Loucy (cell line): Measurements from ENCODE around the gene AFF3.

Experiments used
- H2AFZ ChIP-seq: fragments of 200-600 bp; sonication (generic); 2 replicates; pipeline ENCODE4 v1.6.0; 2016; ENCODE audit warnings: antibody characterized with exemption, mild to moderate bottlenecking, low read length, moderate library complexity
- H3F3A ChIP-seq: fragments of 200-600 bp; 2 replicates; pipeline ENCODE4 v1.6.0; 2016; ENCODE audit warnings: antibody characterized with exemption, low read depth, mild to moderate bottlenecking
- H3K27me3 ChIP-seq: fragments of 200-600 bp; sonication (generic); 2 replicates; pipeline ENCODE4 v1.6.1; 2014; ENCODE audit warnings: low read length, mild to moderate bottlenecking; ENCODE audit not compliant: insufficient read depth, poor library complexity, severe bottlenecking
- H3K36me3 ChIP-seq: fragments of 200-600 bp; sonication (generic); 2 replicates; pipeline ENCODE4 v1.6.1; 2016; ENCODE audit warnings: low read length; ENCODE audit not compliant: insufficient read depth
- H3K4me1 ChIP-seq: fragments of 200-600 bp; sonication (generic); 2 replicates; pipeline ENCODE4 v1.5.1; 2014; ENCODE audit warnings: low read length, mild to moderate bottlenecking; ENCODE audit not compliant: insufficient read depth, poor library complexity, severe bottlenecking
- H3K4me2 ChIP-seq: fragments of 200-600 bp; sonication (generic); 2 replicates; pipeline ENCODE4 v1.6.0; 2014; ENCODE audit warnings: antibody characterized with exemption, low read length, low read depth, mild to moderate bottlenecking; ENCODE audit not compliant: poor library complexity, severe bottlenecking
- H3K4me3 ChIP-seq: fragments of 200-600 bp; sonication (generic); 2 replicates; pipeline ENCODE4 v1.5.1; 2014; ENCODE audit warnings: low read length, mild to moderate bottlenecking, mixed read lengths; ENCODE audit not compliant: poor library complexity, severe bottlenecking
- H3K79me2 ChIP-seq: fragments of 200-600 bp; sonication (generic); 2 replicates; pipeline ENCODE4 v1.6.1; 2014; ENCODE audit warnings: low read length; ENCODE audit not compliant: insufficient read depth
- H3K9ac ChIP-seq: fragments of 200-600 bp; sonication (generic); 2 replicates; pipeline ENCODE4 v1.6.0; 2014; ENCODE audit warnings: mild to moderate bottlenecking, low read depth, low read length, moderate library complexity; ENCODE audit not compliant: poor library complexity, severe bottlenecking
- H3K9me2 ChIP-seq: fragments of 200-600 bp; sonication (generic); replicated peaks from 2 replicates; pipeline ENCODE4 v1.6.1; 2016; ENCODE audit warnings: low read depth, low read length, mixed read lengths
- H3K9me3 ChIP-seq: fragments of 200-600 bp; sonication (generic); 2 replicates; pipeline ENCODE4 v1.6.1; 2014; ENCODE audit warnings: mild to moderate bottlenecking, antibody characterized with exemption, low read length, low read depth; ENCODE audit not compliant: insufficient read depth
- H4K20me1 ChIP-seq: fragments of 200-600 bp; sonication (generic); 2 replicates; pipeline ENCODE4 v1.6.0; 2014; ENCODE audit warnings: antibody characterized with exemption, low read length, mild to moderate bottlenecking; ENCODE audit not compliant: insufficient read depth, poor library complexity, severe bottlenecking
- EZH2phosphoT487 ChIP-seq: fragments of 200-600 bp; IDR thresholded peaks from 2 replicates; pipeline ENCODE4 v1.6.1; 2018; ENCODE audit warnings: antibody characterized with exemption, mild to moderate bottlenecking, moderate library complexity, borderline replicate concordance
- TF ChIP-seq, protein P1 (sequence below): fragments of 200-600 bp; sonication (generic); conservative IDR thresholded peaks from 2 replicates; pipeline ENCODE4 v1.5.1; 2014; ENCODE audit warnings: mild to moderate bottlenecking, antibody characterized with exemption, low read length

Gene AFF3

DNA sequence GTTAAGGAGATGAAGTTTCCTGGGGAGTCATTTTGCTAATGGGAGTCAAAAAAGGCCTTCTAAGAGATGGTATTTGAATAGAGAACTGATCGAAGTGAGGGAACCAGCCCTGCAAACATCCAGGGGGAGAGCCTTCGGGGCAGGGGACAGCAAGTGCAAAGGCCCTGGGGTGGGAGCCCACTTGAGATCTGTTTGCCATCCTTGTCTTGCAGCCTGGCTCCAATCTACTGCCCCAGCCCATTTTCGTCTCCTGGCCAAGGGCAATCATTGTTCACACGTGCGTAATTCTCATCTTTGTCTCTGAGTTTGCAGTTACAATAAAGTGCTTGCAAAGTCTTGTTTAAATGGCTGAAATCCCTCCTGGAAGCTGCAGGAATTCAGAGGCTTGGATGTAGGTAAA lies 43.1 kb upstream of the AFF3 start:
- Histone ChIP-seq H3K4me3 (no peak overlapping the region), H3K9me3 (no peaks in the 10 kb centered on the region), H3K36me3 (no peaks in the 10 kb centered on the region), H4K20me1 (no peaks in the 10 kb centered on the region), H3K9ac (no peak overlapping the region), H3K79me2 (no peaks in the 10 kb centered on the region), H3K4me1 (no peaks in the 10 kb centered on the region), H3K4me2 (no peak overlapping the region), H3K9me2 (no peaks in the 10 kb centered on the region), H2AFZ (no peak overlapping the region), H3F3A (no peaks in the 10 kb centered on the region), H3K27me3 (no peaks in the 10 kb centered on the region)
- TF ChIP-seq EZH2phosphoT487, result no peak
- TF ChIP-seq, protein P1, sequence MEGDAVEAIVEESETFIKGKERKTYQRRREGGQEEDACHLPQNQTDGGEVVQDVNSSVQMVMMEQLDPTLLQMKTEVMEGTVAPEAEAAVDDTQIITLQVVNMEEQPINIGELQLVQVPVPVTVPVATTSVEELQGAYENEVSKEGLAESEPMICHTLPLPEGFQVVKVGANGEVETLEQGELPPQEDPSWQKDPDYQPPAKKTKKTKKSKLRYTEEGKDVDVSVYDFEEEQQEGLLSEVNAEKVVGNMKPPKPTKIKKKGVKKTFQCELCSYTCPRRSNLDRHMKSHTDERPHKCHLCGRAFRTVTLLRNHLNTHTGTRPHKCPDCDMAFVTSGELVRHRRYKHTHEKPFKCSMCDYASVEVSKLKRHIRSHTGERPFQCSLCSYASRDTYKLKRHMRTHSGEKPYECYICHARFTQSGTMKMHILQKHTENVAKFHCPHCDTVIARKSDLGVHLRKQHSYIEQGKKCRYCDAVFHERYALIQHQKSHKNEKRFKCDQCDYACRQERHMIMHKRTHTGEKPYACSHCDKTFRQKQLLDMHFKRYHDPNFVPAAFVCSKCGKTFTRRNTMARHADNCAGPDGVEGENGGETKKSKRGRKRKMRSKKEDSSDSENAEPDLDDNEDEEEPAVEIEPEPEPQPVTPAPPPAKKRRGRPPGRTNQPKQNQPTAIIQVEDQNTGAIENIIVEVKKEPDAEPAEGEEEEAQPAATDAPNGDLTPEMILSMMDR, result no peak

DNA sequence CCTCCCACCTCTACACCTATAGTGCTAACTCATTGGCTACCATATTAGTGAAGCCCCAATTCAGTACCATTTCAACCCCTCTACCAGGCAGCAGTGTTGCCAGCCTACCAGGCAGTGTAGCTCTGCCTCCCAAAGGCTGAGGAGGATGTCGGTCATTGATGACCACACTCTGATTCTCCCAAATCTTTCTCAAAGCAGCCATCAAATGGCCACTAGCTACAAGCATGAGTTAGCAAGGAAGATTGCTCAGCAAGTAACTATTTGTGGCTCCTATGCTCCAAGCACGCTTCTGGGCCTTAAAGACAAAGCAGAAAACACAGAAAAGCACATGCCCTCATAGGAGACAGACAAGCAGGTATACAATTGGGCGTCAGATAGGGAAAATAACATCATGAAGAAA lies 42.7 kb upstream of the AFF3 start:
- Histone ChIP-seq H2AFZ (no peak overlapping the region), H4K20me1 (no peaks in the 10 kb centered on the region), H3K4me1 (no peaks in the 10 kb centered on the region), H3K9ac (no peak overlapping the region), H3K27me3 (no peaks in the 10 kb centered on the region), H3K4me2 (no peak overlapping the region), H3F3A (no peaks in the 10 kb centered on the region), H3K4me3 (no peak overlapping the region), H3K9me2 (no peaks in the 10 kb centered on the region), H3K36me3 (no peaks in the 10 kb centered on the region), H3K9me3 (no peaks in the 10 kb centered on the region), H3K79me2 (no peaks in the 10 kb centered on the region)
- TF ChIP-seq, protein P1, result no peak
- no peak for TF ChIP-seq EZH2phosphoT487

DNA sequence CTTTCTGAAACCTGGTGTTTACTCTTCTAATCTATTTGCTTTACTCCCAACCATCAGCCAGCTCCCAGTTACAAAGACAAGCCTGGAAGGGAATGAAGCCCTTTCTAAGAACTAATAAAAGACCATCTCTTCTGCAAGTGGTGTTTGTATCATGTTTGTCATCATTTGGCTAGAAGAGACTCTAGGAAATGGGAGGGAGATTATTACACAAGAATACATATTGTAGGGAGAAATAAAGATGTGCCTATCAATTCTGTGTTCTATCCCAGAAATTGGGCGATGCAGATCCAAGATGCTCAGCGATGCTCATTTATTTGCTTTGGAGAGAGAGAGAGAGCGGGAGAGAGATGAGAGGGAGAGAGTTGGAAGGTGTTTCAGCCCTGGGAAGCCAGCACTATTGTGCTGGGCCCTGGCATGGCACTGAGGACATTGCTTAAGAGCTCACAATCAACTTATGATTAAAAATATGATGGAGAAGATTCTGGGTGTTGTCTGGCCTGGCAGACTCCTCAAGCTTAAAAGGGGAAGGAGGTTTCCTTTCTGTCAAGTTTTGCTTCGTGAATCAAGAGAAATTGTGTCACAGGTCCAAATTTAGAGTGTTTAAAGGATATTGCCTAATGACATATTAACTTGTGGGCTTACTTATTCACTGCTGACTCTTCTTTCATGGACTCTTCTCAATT lies 41.8 kb upstream of the AFF3 start:
- Histone ChIP-seq H3K79me2 (no peaks in the 10 kb centered on the region), H4K20me1 (no peaks in the 10 kb centered on the region), H3K27me3 (no peaks in the 10 kb centered on the region), H2AFZ (no peak overlapping the region), H3K36me3 (no peaks in the 10 kb centered on the region), H3K4me1 (no peaks in the 10 kb centered on the region), H3K9ac (no peak overlapping the region), H3F3A (no peaks in the 10 kb centered on the region), H3K4me2 (no peak overlapping the region), H3K9me3 (no peaks in the 10 kb centered on the region), H3K9me2 (no peaks in the 10 kb centered on the region), H3K4me3 (no peak overlapping the region)
- TF ChIP-seq, protein P1, result no peak
- TF ChIP-seq EZH2phosphoT487, result no peak
